GM10248 (cell line): ENCODE data around the gene KDELR3.

Experiments
- CTCF ChIA-PET: fragments of 300-600 bp; sonication (Branson Sonifier 250); formaldehyde crosslinking; extraction: SDS; loops from one replicate; lab custom pipeline; 2021; ENCODE audit warnings: antibody characterized with exemption; lab: Yijun Ruan, JAX
- POLR2A ChIA-PET: fragments of 350-650 bp; sonication (Branson Sonifier 250); formaldehyde crosslinking; extraction: SDS; loops from one replicate; lab custom pipeline; 2020; ENCODE audit warnings: antibody characterized with exemption; lab: Yijun Ruan, JAX
- DNase-seq: peaks from one replicate; pipeline ENCODE4 v3.0.0; 2012; ENCODE audit errors: extremely low spot score
- TF ChIP-seq, protein P1 (sequence below): IDR thresholded peaks from 2 replicates; pipeline ENCODE4 v1.5.1; 2012; ENCODE audit warnings: mild to moderate bottlenecking, low read depth; ENCODE audit errors: extremely low read depth, missing control alignments, control extremely low read depth

Gene KDELR3

DNA sequence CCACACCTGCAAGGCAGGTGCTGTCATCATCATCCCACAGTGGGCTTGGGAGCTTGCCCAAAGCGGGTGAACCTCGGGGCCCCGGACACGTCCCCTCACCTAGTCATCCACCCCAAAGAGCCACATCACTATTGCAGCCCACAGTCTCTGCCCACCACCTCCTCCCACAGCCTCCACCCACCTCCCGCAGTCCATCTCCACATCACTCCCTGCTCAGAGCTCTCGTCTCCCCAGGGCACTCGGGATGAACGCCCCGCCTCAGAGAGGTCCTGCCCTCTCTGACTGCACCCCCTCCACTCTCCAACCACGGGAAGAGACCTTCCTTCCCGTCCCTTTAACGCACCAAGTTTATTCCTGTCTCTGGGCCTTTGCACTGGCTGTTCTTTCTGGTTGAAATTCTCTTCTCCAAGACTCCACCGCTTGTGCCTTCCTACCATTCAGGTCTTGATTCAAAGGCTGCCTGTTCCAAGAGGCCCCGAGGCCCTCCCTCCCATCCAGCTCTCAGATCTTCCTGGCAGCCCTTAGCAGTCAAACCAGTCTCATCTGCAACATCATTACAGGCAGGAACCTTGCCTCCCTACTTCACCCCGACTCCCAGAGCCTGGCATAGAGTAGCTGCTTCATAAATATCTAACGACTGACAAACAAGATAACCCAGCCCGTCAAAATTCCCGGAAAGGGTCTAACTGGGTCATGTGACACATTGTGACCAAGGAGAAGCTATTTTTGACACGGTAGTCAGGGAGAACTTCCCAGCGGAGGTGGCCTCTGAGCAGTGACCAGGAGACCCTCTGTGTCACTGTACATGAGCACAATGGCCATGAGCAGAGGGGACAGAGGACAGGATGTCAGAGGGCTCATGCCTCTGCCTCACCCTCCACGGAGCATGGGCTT lies 24.0 kb upstream of the KDELR3 start:
- no peak for DNase-seq
- TF ChIP-seq, protein P1, sequence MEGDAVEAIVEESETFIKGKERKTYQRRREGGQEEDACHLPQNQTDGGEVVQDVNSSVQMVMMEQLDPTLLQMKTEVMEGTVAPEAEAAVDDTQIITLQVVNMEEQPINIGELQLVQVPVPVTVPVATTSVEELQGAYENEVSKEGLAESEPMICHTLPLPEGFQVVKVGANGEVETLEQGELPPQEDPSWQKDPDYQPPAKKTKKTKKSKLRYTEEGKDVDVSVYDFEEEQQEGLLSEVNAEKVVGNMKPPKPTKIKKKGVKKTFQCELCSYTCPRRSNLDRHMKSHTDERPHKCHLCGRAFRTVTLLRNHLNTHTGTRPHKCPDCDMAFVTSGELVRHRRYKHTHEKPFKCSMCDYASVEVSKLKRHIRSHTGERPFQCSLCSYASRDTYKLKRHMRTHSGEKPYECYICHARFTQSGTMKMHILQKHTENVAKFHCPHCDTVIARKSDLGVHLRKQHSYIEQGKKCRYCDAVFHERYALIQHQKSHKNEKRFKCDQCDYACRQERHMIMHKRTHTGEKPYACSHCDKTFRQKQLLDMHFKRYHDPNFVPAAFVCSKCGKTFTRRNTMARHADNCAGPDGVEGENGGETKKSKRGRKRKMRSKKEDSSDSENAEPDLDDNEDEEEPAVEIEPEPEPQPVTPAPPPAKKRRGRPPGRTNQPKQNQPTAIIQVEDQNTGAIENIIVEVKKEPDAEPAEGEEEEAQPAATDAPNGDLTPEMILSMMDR, result no peak
- ChIA-PET CTCF (interaction anchor here (1.1 kb wide), 1 partner anchor 10 kb away, joined by 3 read pairs; no protein-coding TSS in a partner anchor), POLR2A (no interaction called here)

DNA sequence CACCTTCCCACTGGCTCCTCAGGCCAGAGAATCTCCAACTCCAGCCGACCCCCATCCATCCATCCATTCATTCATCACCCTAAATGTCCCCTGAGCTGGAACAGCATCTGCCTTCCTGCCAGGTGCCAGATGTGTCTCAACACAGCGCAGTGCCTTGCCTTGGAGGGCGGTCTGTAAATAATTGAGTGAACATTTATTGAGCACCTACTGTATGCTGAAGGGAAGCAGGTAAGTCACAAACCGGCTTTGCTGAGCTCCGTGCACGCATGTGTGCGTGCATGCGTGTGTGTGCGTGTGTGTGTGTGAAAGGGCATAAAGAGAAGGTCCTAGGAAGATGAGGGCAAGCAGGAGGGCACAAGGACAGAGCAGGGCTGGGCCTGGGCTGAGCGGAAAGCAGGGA lies 23.1 kb upstream of the KDELR3 start:
- ChIA-PET CTCF (interaction anchor here (1.1 to 1.5 kb wide), 2 partner anchors 11 to 31 kb away, joined by 3 read pairs; no protein-coding TSS in a partner anchor), POLR2A (no interaction called here)
- TF ChIP-seq, protein P1, result no peak
- DNase-seq, result no peak

DNA sequence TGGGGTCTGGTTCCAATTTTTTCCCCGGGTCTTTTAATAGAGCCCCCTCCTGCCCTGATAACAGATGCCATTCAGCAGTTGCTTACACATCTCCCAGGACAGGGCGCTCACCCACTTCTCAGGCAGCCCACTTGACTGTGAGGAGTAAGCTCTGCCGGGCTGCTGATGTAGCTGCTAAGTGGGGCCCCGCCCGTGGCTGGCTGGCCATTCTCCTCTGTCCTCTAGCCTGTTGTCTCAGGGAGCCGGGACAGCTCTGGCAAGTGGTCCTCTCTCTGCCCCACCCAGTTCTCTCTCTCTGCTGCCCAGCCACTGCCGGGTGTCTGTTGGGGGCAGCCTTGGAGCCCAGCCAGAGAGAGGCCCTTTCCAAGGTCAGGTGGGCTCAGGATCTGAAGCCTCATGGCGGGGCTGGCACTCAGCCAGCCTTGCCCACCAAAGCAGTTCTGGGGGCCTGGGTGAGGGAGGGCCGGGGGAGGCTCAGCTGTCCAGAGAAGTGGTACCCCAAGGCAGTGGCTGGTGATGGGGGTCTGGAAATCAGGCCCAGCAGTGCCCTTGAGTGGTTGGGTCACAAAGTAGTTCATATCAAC lies 21.8 kb upstream of the KDELR3 start:
- TF ChIP-seq, protein P1, result no peak
- no peak for DNase-seq
- CTCF ChIA-PET, result interaction anchor here (1.3 to 1.5 kb wide), 3 partner anchors 15 to 32 kb away, joined by 3 read pairs; no protein-coding TSS in a partner anchor
- POLR2A ChIA-PET, result no interaction called here

DNA sequence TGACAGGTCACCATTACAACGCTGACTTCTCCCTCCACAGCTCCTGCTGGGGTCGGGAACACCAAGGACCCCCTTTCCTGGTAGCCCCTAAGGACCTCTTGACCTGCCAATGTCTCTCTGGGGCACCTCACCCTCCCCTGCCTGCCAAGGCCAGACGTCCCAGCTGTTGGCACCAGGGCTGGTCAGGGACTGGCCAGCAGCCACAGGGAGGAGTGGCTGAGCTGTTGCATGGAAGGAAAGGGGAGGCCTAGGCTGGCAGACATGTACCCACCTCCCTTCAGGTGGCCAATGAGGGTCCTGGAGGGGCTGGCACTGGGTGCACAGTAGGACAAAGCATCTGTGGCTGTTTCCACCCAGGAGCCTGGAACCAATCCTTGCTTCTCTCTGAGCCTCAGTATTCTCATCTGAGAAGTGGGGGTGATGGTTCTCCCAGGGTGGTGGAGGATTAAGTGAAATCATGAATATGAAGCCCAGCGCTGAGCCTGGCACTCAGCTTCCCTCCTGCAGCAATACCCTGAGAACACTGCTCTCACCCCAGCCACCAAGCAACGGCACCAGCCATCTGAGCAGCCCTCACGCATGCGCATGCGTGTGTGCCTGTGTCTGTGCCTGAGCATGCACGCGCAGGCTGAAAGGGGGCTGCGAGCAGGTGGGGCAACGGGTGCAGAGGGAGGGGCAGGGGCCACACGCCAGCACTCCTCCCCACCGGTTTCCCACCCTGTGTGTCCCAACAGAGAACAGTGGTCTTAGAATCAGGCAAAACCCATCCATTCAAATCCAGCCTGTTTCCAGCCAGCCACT lies 18.8 kb upstream of the KDELR3 start:
- CTCF ChIA-PET, result no interaction called here
- POLR2A ChIA-PET, result no interaction called here
- DNase-seq, result no peak
- TF ChIP-seq, protein P1, result no peak

DNA sequence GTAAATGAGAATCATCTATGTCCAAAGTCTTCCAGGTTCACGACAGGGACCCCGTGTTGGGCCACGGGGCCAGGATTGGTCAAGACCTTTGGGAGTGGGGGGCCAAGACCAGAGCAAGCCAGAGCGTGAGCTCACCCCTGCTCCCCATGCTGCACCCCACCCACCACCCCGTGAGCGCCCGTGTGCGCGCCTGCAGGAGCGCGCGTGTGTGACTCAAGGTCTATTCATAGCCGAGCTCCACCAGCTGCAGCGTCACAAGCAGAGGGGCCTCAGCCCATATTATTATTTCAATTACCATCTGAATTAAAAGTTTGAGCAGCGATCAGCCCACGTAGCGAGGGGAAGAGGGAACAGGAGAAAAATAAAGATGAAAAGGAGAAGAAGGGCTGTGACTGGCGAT lies 18.1 kb upstream of the KDELR3 start:
- POLR2A ChIA-PET, result no interaction called here
- TF ChIP-seq, protein P1, result no peak
- CTCF ChIA-PET, result no interaction called here
- DNase-seq, result no peak

DNA sequence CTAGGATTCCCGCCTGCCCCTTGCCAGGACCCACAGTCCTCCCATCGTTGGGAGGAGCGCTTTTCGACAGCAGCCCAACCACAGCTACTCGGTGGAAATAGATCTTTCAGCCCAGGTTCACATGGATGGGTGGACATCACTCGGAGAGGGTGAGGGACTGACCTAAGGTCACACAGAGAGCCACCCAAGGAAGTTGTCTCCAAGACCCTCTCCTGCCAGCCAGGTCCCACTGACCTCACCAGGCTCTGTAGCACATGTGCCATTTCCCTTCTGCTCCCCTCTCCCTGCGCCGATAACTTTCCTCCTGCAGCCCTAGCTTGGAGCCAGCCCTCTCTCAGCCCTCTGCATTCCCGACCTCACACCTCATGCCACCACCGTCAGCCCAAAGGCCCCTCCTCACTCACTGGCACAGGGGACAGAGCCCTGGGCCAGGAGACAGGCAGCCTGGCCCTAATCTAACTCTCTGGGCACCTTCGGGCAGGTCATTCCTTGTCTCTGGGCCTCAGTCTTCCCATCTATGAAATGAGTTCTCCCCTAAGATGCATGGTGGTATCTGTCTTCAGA lies 17.6 kb upstream of the KDELR3 start:
- DNase-seq, result no peak
- ChIA-PET POLR2A (no interaction called here), CTCF (no interaction called here)
- TF ChIP-seq, protein P1, result no peak
